ENCODE results near the gene LPCAT1. TPM values are rescaled to one million over a fixed set of nuclear protein-coding genes. Genes with fewer than 3 reads are reported as not detected.

LPCAT1 gene
- total RNA-seq, 1 donor from 2014 or later = 41.9 TPM

GRCh38 chr5:1538276-1538675 lies 14.5 kb upstream of the LPCAT1 start:
- DNase-seq (ENCODE audit: low read depth) (no peak), FAIRE-seq (no peak)
- H3K36me3 Mint-ChIP-seq (ENCODE audit: low read depth, unreplicated experiment) = no peaks in the 10 kb centered on the region
- H3K9ac ChIP-seq (ENCODE audit: low read length) = no peak overlapping the region
- peaks cover 13% of the 10 kb centered on the region for H3K4me1 Mint-ChIP-seq (ENCODE audit: low read depth, unreplicated experiment)
- peaks cover 18% of the 10 kb centered on the region for H3K27me3 ChIP-seq (ENCODE audit: insufficient read depth, low read length)
- H2AFZ ChIP-seq (ENCODE audit: low read depth, low read length) = no peak overlapping the region
- no peak overlapping the region for H3K27ac ChIP-seq (ENCODE audit: low read depth, low read length)
- H3K4me1 ChIP-seq (ENCODE audit: insufficient read depth, low read length) = no peaks in the 10 kb centered on the region
- peaks cover 5% of the 10 kb centered on the region for H4K20me1 ChIP-seq (ENCODE audit: insufficient read depth, low read length)
- H3K4me3 Mint-ChIP-seq (ENCODE audit: unreplicated experiment) = no peak overlapping the region
- no peak overlapping the region for H3K27ac Mint-ChIP-seq (ENCODE audit: unreplicated experiment)
- H3K4me2 ChIP-seq (ENCODE audit: low read length) = no peak overlapping the region
- H3K9me3 ChIP-seq (ENCODE audit: insufficient read depth, low read depth, low read length) = peaks cover 3% of the 10 kb centered on the region
- H3K36me3 ChIP-seq (ENCODE audit: insufficient read depth, low read length) = no peaks in the 10 kb centered on the region
- H3K79me2 ChIP-seq (ENCODE audit: insufficient read depth, low read length) = no peaks in the 10 kb centered on the region
- H3K4me3 ChIP-seq (ENCODE audit: insufficient read depth, low read depth, low read length) = no peak overlapping the region
- TF ChIP-seq CTCF (IDR thresholded peaks at IDR 0.05; ENCODE audit: insufficient read depth, low read depth, low read length) (no peak), EZH2 (IDR thresholded peaks at IDR 0.05; ENCODE audit: insufficient read depth, low read length) (no peak)
- peaks cover 34% of the 10 kb centered on the region for H3K27me3 Mint-ChIP-seq (ENCODE audit: low read depth, unreplicated experiment)
- H3K9me3 Mint-ChIP-seq (ENCODE audit: unreplicated experiment) = no peaks in the 10 kb centered on the region

- no peaks in the 10 kb centered on the region for H3K79me2 ChIP-seq (ENCODE audit: insufficient read depth, low read length)
- H3K27me3 ChIP-seq (ENCODE audit: insufficient read depth, low read length) = peaks cover 18% of the 10 kb centered on the region
- H3K27ac ChIP-seq (ENCODE audit: low read depth, low read length) = no peak overlapping the region
- no peak overlapping the region for H2AFZ ChIP-seq (ENCODE audit: low read depth, low read length)
- no peaks in the 10 kb centered on the region for H3K4me1 ChIP-seq (ENCODE audit: insufficient read depth, low read length)
- peaks cover 13% of the 10 kb centered on the region for H3K4me1 Mint-ChIP-seq (ENCODE audit: low read depth, unreplicated experiment)
- no peaks in the 10 kb centered on the region for H3K36me3 ChIP-seq (ENCODE audit: insufficient read depth, low read length)
- H3K9me3 ChIP-seq (ENCODE audit: insufficient read depth, low read depth, low read length) = peaks cover 3% of the 10 kb centered on the region
- TF ChIP-seq EZH2 (IDR thresholded peaks at IDR 0.05; ENCODE audit: insufficient read depth, low read length) (no peak), CTCF (IDR thresholded peaks at IDR 0.05; ENCODE audit: insufficient read depth, low read depth, low read length) (no peak)
- no peaks in the 10 kb centered on the region for H3K9me3 Mint-ChIP-seq (ENCODE audit: unreplicated experiment)
- FAIRE-seq (no peak), DNase-seq (ENCODE audit: low read depth) (no peak)
- H3K36me3 Mint-ChIP-seq (ENCODE audit: low read depth, unreplicated experiment) = no peaks in the 10 kb centered on the region
- H4K20me1 ChIP-seq (ENCODE audit: insufficient read depth, low read length) = peaks cover 5% of the 10 kb centered on the region
- H3K4me2 ChIP-seq (ENCODE audit: low read length) = no peak overlapping the region
- H3K4me3 Mint-ChIP-seq (ENCODE audit: unreplicated experiment) = no peak overlapping the region
- H3K4me3 ChIP-seq (ENCODE audit: insufficient read depth, low read depth, low read length) = no peak overlapping the region
- no peak overlapping the region for H3K27ac Mint-ChIP-seq (ENCODE audit: unreplicated experiment)
- peaks cover 31% of the 10 kb centered on the region for H3K27me3 Mint-ChIP-seq (ENCODE audit: low read depth, unreplicated experiment)
- H3K9ac ChIP-seq (ENCODE audit: low read length) = no peak overlapping the region
Observed at GRCh38 chr5:1537603-1538154, 13.9 kb upstream of the LPCAT1 start.

- Histone ChIP-seq H3K27me3 (ENCODE audit: insufficient read depth, low read length) (peaks cover 18% of the 10 kb centered on the region), H4K20me1 (ENCODE audit: insufficient read depth, low read length) (peaks cover 5% of the 10 kb centered on the region), H3K9ac (ENCODE audit: low read length) (no peak overlapping the region), H3K79me2 (ENCODE audit: insufficient read depth, low read length) (no peaks in the 10 kb centered on the region), H3K4me1 (ENCODE audit: insufficient read depth, low read length) (no peaks in the 10 kb centered on the region), H3K36me3 (ENCODE audit: insufficient read depth, low read length) (no peaks in the 10 kb centered on the region), H3K27ac (ENCODE audit: low read depth, low read length) (no peak overlapping the region), H3K4me3 (ENCODE audit: insufficient read depth, low read depth, low read length) (no peak overlapping the region), H2AFZ (ENCODE audit: low read depth, low read length) (no peak overlapping the region), H3K9me3 (ENCODE audit: insufficient read depth, low read depth, low read length) (peaks cover 3% of the 10 kb centered on the region), H3K4me2 (ENCODE audit: low read length) (no peak overlapping the region)
- Mint-ChIP-seq H3K9me3 (ENCODE audit: unreplicated experiment) (no peaks in the 10 kb centered on the region), H3K27ac (ENCODE audit: unreplicated experiment) (no peak overlapping the region), H3K4me3 (ENCODE audit: unreplicated experiment) (no peak overlapping the region), H3K4me1 (ENCODE audit: low read depth, unreplicated experiment) (peaks cover 13% of the 10 kb centered on the region), H3K36me3 (ENCODE audit: low read depth, unreplicated experiment) (no peaks in the 10 kb centered on the region), H3K27me3 (ENCODE audit: low read depth, unreplicated experiment) (peaks cover 31% of the 10 kb centered on the region)
- FAIRE-seq (no peak), DNase-seq (ENCODE audit: low read depth) (no peak)
- TF ChIP-seq CTCF (IDR thresholded peaks at IDR 0.05; ENCODE audit: insufficient read depth, low read depth, low read length) (no peak), EZH2 (IDR thresholded peaks at IDR 0.05; ENCODE audit: insufficient read depth, low read length) (no peak)
Observed at GRCh38 chr5:1536871-1537602, 13.3 kb upstream of the LPCAT1 start.
